GM19438 (cell line): ENCODE data around the gene FGGY.

Experiments used
- ATAC-seq: cut with Tn5 transposase; IDR thresholded peaks from one replicate; pipeline ENCODE4 v1.9.1; 2021; ENCODE audit warnings: low read depth; ENCODE audit not compliant: unreplicated experiment

The FGGY gene

GRCh38 chr1:59377350-59377904 is 80.5 kb downstream of the FGGY start:
- no peak for ATAC-seq

- ATAC-seq = no peak
These were observed 81.9 kb downstream of the FGGY start for GRCh38 chr1:59378621-59379370.

DNA sequence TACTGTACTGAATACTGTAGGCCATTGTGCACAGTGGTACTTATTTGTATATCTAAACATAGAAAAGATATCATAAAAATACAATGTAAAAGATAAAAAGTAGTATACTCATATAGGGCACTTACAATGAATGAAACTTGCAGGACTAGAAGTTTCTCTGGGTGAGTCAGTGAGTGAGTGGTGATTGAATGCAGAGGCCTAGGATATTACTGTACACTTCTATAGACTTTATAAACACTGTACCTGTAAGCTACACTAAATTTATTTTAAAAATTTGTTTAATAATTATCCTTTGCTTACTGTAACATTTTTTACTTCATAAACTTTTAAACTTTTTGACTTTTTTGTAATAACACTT is 82.5 kb downstream of the FGGY start:
- no peak for ATAC-seq

DNA sequence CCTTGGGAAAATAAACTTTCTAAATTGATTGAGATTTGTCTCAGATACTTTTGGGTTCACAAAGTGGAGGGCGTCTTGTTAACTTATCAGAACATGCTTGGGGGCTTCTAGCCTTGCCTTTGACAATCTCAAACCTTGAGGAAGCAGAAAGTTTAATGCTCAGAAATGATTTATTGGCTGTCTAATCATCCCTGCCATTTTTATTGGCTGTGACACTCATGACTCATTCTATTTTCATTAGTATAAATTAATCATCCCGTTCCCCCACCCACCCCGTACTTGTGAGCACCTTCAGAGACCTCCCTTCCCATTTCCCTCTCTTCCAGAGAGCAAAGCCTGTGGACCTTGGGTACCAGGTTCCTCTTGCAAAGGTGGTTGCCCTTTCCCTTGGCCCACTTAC is 87.1 kb downstream of the FGGY start:
- no peak for ATAC-seq

DNA sequence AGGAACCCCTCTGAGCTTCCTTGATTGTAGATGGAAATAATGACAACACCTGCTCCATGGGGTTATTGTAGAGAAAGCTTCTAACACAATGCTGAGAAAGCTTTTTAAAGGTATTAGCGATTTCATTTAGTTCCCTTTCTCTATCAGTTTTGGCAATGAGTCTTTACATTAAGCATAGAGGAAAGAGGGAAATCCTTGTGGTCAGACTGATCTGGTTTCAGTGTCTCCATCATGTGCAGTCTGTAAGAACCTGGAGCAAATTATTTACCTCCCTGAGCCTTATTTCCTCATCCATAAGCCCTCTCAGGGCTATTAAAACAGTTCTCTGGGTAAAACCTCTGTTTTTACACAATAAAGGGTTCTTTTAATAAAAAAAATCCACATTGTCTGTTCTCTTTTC is 87.5 kb downstream of the FGGY start:
- no peak for ATAC-seq

GRCh38 chr1:59388191-59388590 is 91.3 kb downstream of the FGGY start:
- ATAC-seq = no peak

DNA sequence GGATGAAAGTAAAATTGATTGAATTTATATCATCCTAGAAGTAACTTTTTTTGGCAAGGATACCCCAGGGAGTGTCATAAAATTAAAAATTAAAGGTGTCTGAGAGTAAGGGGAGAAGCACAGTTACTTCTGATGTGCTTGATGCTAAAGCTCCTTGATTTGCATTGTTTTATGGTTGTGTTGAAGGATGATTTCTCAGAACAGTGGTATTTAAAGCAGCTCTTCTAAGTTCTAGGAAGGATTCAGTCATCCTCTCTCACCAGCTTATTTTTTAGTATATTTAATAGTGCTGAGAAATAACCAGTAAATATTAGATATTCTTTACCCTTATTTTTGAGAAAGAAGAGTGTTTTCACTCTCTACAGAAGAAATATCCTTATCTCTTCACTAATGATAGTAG is 93.0 kb downstream of the FGGY start:
- ATAC-seq = no peak

DNA sequence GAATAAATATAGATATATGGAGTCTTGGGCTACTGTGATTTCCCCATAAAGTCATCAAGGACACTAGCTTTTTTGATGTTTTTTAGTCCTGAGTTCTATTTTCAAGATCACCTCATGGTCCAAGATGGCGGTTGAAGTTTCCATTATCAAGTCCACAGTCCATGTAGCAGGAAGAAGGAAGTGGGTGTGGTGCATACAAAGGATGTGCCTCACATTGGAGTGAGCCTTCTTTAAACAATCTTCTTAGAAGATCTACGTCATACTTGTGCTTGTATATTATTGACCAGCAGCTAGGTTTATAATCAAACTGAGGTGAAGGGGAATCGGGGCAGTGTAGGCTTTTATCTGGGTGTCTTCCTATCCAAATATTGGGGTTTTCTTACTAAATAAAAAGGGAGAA is 93.4 kb downstream of the FGGY start:
- no peak for ATAC-seq

- ATAC-seq = no peak
These were observed 94.6 kb downstream of the FGGY start for GRCh38 chr1:59391212-59392179.

- no peak for ATAC-seq
These were observed 96.6 kb downstream of the FGGY start for GRCh38 chr1:59393211-59394180.

- no peak for ATAC-seq
These were observed 98.0 kb downstream of the FGGY start for GRCh38 chr1:59394706-59395425.

- no peak for ATAC-seq
These were observed 99.5 kb downstream of the FGGY start for GRCh38 chr1:59396387-59396786.

DNA sequence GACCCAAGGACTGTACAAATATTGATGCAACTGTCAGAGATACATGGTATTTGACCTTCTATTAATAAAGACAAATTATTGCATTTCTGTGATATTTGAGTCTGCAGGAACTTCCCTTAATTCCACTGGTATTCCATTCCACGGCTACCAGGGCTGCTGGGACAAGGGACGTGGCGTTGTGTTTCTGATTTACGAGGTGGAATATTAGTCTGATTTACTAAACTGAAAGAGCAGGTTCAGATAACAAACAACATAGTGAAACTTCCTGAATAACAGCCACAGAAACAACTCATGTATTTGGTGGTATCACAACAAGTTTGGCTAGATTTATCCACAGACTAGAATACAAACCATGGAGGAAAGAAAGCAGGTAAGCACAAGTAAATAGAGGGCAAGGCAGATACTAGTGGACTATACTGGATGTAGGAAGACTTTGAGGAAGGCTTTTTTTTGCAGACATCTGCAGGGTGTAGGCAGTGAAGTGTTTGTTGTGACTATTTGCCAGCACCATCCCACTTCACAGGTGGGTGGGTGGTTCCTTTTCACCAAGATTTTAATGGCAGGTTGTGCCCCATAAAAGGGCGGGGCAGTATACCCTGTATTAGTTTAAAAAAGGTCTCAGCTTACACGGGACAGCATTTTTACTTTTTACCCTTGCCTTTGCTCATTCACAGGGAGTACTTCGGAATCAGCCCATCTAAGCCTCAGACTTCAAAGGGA is 100.4 kb downstream of the FGGY start:
- ATAC-seq = no peak

DNA sequence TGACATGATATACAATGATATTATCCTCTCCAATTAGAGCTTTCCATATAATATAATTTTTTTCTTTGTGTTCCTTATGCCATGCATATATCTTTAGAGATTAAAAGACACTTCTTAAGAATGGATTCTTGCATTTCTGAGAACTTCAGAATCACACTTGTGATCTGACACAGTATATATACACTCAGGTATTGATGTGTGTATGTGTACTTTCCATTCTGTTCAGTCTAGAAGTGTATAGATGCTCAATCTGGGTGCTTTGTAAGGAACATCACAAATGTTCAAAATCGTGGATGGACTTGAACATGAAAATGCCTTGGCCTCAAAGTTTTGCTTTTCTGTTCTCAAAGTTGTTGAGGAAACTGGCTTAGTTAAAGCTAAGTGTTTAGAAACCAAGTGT is 102.7 kb downstream of the FGGY start:
- ATAC-seq = no peak

DNA sequence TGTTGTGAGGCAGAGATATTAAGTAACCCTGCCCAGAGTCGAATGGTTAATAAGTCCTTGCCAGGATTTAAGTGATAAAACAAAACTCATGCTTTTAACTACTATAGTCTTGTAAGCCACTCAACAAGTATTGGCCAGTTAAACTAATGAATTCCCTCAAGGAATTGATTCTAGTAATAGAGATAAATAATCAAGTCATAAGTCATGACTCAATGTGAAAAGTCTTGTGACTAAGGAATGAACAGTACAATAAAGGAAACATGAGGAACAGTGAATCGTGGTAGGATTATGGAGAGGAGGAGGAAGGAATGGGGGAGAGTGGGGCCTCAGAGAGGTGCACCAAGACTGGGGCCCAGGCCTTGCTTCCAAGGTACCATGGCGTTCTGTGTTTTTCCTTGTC is 104.7 kb downstream of the FGGY start:
- no peak for ATAC-seq

DNA sequence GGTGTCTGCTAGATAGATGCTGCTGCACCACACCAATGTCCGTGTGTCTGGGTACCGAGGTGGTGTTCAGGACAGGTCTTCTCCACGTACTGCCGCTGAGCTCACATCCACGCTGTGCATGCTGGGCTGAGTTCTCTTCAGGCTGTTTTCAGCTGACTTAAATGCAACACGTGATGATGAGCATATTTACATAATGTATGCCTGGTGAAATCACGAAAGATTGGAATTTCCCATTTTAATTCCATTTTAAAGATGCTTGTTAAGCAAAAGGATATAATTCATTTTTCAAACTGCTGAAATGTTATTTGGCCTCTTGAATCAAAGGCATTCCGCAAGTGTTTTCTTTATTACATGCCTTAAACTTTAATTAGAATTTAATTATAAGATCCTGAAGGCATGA is 107.9 kb downstream of the FGGY start:
- no peak for ATAC-seq

DNA sequence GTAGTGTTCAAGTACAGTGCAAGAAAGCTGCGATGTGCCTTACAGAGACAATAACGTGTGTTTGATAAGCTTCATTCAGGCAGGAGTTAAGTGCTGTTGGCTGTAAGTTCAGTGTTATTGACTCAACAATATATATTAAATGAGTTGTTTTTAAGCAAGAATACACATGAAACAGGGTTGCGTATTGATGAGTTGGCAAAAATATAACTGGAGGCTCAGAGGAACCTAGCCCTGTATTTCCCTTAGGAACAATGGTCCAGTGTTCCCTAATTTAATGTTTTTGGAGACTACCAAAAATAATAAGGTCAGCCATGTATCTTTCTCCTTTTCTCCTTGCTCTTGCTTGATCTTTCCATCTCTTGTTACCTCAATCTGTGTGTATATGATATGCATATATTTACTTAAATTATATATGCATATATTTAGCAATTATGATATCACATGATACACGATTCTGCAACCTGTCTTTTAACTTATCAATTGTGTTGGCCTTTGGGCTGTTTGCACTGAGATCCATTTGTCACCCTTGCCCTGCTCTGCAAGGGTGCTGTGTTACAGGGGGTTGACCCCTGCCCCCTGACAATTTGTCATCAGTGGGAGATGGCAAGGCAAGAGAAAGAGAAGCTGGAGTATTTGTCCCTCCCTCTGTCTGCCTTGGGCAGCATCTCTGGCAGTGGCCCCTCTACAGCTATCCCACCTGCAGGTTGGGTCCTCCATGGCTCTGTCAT is 109.7 kb downstream of the FGGY start:
- ATAC-seq = no peak

DNA sequence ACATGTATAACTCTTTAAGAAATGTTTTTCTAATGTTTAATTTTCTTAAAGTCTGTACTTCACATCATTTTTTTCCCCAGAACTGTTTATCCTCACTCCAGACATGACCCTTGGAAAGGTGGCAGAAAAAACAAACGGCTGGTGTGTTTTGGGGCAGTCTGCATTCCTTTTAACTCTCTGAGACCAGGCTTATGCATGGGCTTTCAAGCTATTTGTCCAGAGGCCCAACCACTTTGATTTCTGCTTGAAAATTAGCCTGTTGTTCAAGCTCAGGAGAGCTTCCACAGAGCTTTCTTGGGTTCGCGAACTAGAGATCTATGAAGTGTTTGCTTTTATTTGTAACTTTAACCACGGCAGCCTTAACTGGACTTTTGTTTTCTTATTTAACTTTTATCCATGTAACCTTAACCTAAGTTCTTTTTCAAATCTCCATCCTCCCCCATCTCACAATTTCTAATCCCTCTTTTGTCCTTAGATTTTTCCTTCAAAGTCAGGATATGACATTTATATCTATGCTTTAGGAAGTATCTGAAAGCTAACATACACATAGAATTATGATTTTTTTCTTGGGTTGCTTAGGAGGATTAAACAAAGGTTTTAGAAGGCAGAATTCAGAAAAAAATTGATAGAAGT is 111.8 kb downstream of the FGGY start:
- ATAC-seq = no peak
